ENCODE data around the gene CYBA.

The CYBA gene

DNA sequence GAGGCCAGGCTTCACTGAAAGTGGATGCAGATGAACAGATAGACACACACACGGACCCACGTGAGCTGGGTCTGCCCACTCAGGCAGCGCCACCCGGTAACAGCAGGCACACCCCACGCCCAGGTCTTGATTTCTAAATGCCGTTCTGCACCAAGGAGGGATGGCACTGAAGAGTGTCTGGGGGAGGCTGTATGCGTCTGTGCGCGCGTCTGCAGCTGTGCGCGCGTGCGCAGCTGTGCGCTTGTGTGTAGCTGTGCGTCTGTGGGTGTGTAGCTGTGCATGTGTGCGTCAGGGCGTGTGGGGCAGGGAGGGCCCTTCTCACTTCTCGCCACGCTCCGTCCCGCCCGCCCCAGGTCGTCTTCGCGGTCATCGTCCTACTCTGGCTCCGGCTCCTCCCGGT lies 28.0 kb downstream of the CYBA start:
- TF ChIP-seq CTCF (IDR thresholded peaks at IDR 0.05) (no peak), ZFX (IDR thresholded peaks at IDR 0.05; ENCODE audit: borderline replicate concordance) (no peak)

GRCh38 chr16:88622125-88622524 lies 28.7 kb downstream of the CYBA start:
- TF ChIP-seq ZFX (IDR thresholded peaks at IDR 0.05; ENCODE audit: borderline replicate concordance) = no peak
- TF ChIP-seq CTCF (IDR thresholded peaks at IDR 0.05) = no peak

More for the DNA sequence above, 28.0 kb downstream of the CYBA start:
- no peak overlapping the region for H3K27ac ChIP-seq

GRCh38 chr16:88619859-88620815 lies 30.7 kb downstream of the CYBA start:
- TF ChIP-seq ZFX (IDR thresholded peaks at IDR 0.05; ENCODE audit: borderline replicate concordance) (no peak), CTCF (IDR thresholded peaks at IDR 0.05) (no peak)
- H3K27ac ChIP-seq = no peak overlapping the region

More at GRCh38 chr16:88622125-88622524, 28.7 kb downstream of the CYBA start:
- H3K27ac ChIP-seq = no peak overlapping the region

- peak overlapping the region; percentile 81 for H3K27ac ChIP-seq
- TF ChIP-seq CTCF (IDR thresholded peaks at IDR 0.05) = no peak
- TF ChIP-seq ZFX (IDR thresholded peaks at IDR 0.05; ENCODE audit: borderline replicate concordance) = no peak
These were observed 31.7 kb downstream of the CYBA start for GRCh38 chr16:88618956-88619667.

DNA sequence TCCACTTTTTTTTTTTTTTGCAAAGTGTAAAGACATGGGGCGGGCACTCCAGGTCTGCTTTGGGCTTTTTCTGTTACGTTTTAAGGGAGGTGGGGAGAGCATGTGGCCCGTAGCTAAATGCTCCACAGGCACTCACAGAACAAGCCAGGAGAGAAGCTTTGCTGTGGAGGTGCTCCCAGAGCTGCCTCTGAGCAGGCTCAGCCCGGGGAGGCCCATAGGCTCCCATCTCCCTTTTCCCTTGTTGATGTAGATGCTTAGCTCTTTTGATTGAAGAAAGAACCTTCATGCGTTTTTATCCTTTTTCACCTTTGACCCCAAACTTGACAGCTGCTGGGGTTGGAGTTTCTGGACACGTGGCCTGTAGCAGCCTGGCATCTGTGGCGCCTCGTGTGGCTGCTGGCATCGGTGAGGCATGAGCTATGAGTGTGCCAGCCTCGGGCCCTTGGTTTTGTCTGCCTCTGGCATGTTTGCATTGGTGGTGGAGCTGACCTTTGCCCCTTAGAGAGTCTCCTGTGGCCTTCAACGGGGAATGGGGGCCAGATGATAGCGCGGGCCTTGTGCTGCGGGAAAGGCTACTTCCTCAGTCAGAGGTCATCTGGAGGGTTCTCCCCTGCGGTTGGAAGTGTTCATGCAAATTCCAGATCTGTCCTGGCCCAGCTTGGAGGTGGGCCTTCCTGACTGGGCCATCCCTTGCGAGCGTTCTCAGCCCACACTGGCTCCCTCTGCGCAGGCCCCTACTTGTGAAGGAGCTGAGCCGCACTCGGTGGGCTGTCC lies 32.5 kb downstream of the CYBA start:
- peak overlapping the region; percentile 81 for H3K27ac ChIP-seq
- TF ChIP-seq ZFX (IDR thresholded peaks at IDR 0.05; ENCODE audit: borderline replicate concordance) (no peak), CTCF (IDR thresholded peaks at IDR 0.05) (peak; percentile 45)

DNA sequence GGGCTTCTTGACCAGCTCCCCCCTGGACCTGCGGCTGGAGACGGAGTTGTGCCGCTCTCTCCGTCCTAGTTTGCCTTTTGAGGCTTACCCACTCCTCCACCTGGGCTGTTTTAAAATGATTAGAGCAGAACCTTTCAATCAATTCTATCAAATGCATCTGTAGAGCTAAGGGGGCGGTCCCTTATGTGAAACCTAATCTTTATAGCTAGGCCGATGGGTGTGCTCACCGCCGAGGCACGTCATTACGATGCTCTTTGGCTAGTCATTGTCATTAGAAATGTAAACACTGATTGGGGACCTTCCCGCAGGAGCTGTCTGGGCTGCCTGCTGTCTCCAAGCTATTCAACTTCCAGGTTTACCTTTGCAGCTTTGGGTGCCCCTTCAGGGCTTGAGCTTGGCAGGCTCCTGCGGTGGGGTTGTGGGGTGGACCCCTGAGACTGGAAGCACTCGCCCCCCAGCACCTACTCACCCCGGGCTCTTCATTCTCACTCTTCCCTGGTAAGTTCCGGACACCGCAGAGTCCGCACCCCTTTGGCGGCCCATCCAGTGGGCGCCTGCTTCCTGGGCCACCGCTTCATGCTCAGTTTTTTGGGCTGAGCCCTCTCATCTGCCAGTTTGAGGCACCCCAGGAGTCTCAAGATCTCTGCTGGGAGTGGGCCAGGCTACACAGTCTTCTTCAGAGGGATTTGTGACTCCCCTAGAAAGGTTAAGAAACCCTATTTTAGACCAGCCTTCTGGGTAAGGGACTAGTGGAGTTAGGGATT lies 33.4 kb downstream of the CYBA start:
- TF ChIP-seq ZFX (IDR thresholded peaks at IDR 0.05; ENCODE audit: borderline replicate concordance) (no peak), CTCF (IDR thresholded peaks at IDR 0.05) (no peak)
- peak overlapping the region; percentile 81 for H3K27ac ChIP-seq
